A673 (cell line): Measurements from ENCODE around the gene NIM1K. TPM values are rescaled to one million over a fixed set of nuclear protein-coding genes. Genes with fewer than 3 reads are reported as not detected.

Experiments
- BruUV-seq: library from RNA; stranded (reverse); fragments of 400-500 nt; replicated peaks from 2 replicates; lab custom pipeline; 2021; lab: Mats Ljungman, UMichigan
- CTCF ChIA-PET: fragments of 300-600 bp; sonication (Branson Sonifier 250); formaldehyde crosslinking; loops from one replicate; lab custom pipeline; 2022; ENCODE audit warnings: antibody characterized with exemption; lab: Charles Lee
- POLR2A ChIA-PET: fragments of 300-600 bp; sonication (Branson Sonifier 250); formaldehyde crosslinking; loops from one replicate; lab custom pipeline; 2022; ENCODE audit warnings: antibody characterized with exemption; ENCODE audit not compliant: low non-redundant PET; lab: Charles Lee
- DNase-seq: peaks from one replicate; pipeline ENCODE4 v3.0.0-alpha.2; 2015; ENCODE audit warnings: low spot score
- H3K27ac ChIP-seq: fragments of 200-600 bp; sonication (generic); 2 replicates; pipeline ENCODE4 v1.5.1; 2016; ENCODE audit warnings: mixed run types, low read depth, mild to moderate bottlenecking, mixed read lengths, antibody characterized with exemption, low read length; ENCODE audit not compliant: poor library complexity, severe bottlenecking
- H3K27me3 ChIP-seq: fragments of 200-600 bp; sonication (generic); replicated peaks from 2 replicates; pipeline ENCODE4 v1.6.1; 2017; ENCODE audit warnings: mixed run types, low read depth, mild to moderate bottlenecking, mixed read lengths, antibody characterized with exemption, low read length; ENCODE audit not compliant: insufficient read depth, poor library complexity
- H3K36me3 ChIP-seq: fragments of 200-600 bp; sonication (generic); 2 replicates; pipeline ENCODE4 v1.6.1; 2016; ENCODE audit warnings: mixed run types, mild to moderate bottlenecking, mixed read lengths, antibody characterized with exemption, low read length; ENCODE audit not compliant: insufficient read depth, poor library complexity, severe bottlenecking
- H3K4me1 ChIP-seq: fragments of 200-600 bp; sonication (generic); 2 replicates; pipeline ENCODE4 v1.6.1; 2017; ENCODE audit warnings: mixed run types, mild to moderate bottlenecking, mixed read lengths, antibody characterized with exemption, low read length; ENCODE audit not compliant: insufficient read depth, poor library complexity, severe bottlenecking
- H3K4me3 ChIP-seq: fragments of 200-600 bp; sonication (generic); 2 replicates; pipeline ENCODE4 v1.5.1; 2016; ENCODE audit warnings: low read depth, mixed run types, mild to moderate bottlenecking, mixed read lengths, low read length; ENCODE audit not compliant: poor library complexity, severe bottlenecking
- H3K9me3 ChIP-seq: fragments of 200-600 bp; sonication (generic); 2 replicates; pipeline ENCODE4 v1.6.1; 2016; ENCODE audit warnings: mixed run types, low read depth, mild to moderate bottlenecking, mixed read lengths, antibody characterized with exemption, low read length; ENCODE audit not compliant: poor library complexity, severe bottlenecking
- CTCF ChIP-seq: fragments of 300-800, 200-600 bp; sonication (generic); conservative IDR thresholded peaks from 2 replicates; pipeline ENCODE4 v1.5.1; 2017; ENCODE audit warnings: low read depth, mild to moderate bottlenecking, antibody characterized with exemption, low read length, moderate library complexity, mixed read lengths
- EZH2 ChIP-seq: fragments of 200-600 bp; sonication (generic); IDR thresholded peaks from 2 replicates; pipeline ENCODE4 v1.6.1; 2017; ENCODE audit warnings: borderline replicate concordance, low read depth, mild to moderate bottlenecking, mixed read lengths, antibody characterized with exemption, low read length; ENCODE audit not compliant: poor library complexity, severe bottlenecking
- intact Hi-C: fragments of 100-400 bp; cut with micrococcal nuclease; formaldehyde crosslinking; loops from one replicate; pipeline ENCODE4 v1.10.0; 2022; ENCODE audit not compliant: unreplicated experiment
- total RNA-seq: library from RNA; stranded (reverse); gene quantifications from 2 replicates; pipeline ENCODE4 v1.2.3, GENCODE V29; 2021

NIM1K gene
- total RNA-seq, 1 experiment from 2014 or later, result 0.41 TPM

GRCh38 chr5:43209833-43210232 lies 17.8 kb downstream of the NIM1K start:
- Histone ChIP-seq H3K27me3 (peaks cover 30% of the 10 kb centered on the region), H3K9me3 (no peaks in the 10 kb centered on the region), H3K36me3 (no peaks in the 10 kb centered on the region), H3K27ac (no peak overlapping the region), H3K4me3 (no peak overlapping the region), H3K4me1 (no peaks in the 10 kb centered on the region)
- ChIA-PET POLR2A (no interaction called here), CTCF (interaction anchor here (0.6 kb wide), 1 partner anchor 1355 kb away, joined by 9 read pairs; no protein-coding TSS in a partner anchor)
- BruUV-seq, result no TSS peak
- no peak for TF ChIP-seq EZH2
- TF ChIP-seq CTCF, result no peak
- DNase-seq, result no peak
- intact Hi-C loops, result no loop called here

DNA sequence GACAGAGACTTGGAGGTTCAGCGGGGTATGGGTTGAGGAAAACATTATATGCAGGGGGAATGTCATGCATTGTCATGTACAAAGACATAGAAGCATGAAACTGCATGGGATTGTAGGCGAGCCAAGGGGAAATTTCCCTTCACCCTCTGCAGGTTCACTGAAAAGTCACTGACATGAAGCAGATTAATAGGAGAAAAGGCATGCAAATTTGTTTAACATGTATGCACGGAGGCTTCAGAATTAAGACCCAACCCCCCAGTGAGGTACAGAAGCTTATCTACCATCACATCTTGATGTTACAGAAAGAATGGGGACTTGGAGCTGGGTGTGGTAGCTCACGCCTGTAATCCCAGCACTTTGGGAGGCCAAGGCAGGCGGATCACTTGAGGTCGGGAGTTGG lies 18.5 kb downstream of the NIM1K start:
- H3K4me1 ChIP-seq, result no peaks in the 10 kb centered on the region
- no peak for DNase-seq
- POLR2A ChIA-PET, result no interaction called here
- no TSS peak for BruUV-seq
- no peaks in the 10 kb centered on the region for H3K9me3 ChIP-seq
- peaks cover 30% of the 10 kb centered on the region for H3K27me3 ChIP-seq
- no peak overlapping the region for H3K27ac ChIP-seq
- intact Hi-C loops, result no loop called here
- no peak overlapping the region for H3K4me3 ChIP-seq
- no peaks in the 10 kb centered on the region for H3K36me3 ChIP-seq
- CTCF ChIA-PET, result no interaction called here
- TF ChIP-seq CTCF (no peak), EZH2 (no peak)

GRCh38 chr5:43213951-43214350 lies 21.9 kb downstream of the NIM1K start:
- H3K27ac ChIP-seq, result no peak overlapping the region
- H3K4me1 ChIP-seq, result no peaks in the 10 kb centered on the region
- H3K36me3 ChIP-seq, result no peaks in the 10 kb centered on the region
- no peak for DNase-seq
- CTCF ChIA-PET, result interaction anchor here (0.6 to 0.7 kb wide), 2 partner anchors 100 to 1597 kb away, joined by 3 to 4 read pairs; no protein-coding TSS in a partner anchor
- peaks cover 30% of the 10 kb centered on the region for H3K27me3 ChIP-seq
- TF ChIP-seq CTCF (no peak), EZH2 (no peak)
- intact Hi-C loops, result no loop called here
- no peak overlapping the region for H3K4me3 ChIP-seq
- POLR2A ChIA-PET, result no interaction called here
- BruUV-seq, result no TSS peak
- no peaks in the 10 kb centered on the region for H3K9me3 ChIP-seq
